Astrocyte of the cerebellum (primary cell): ENCODE data around the gene TRIM44.

Source experiments
- DNase-seq: peaks from one replicate; pipeline ENCODE4 v3.0.0-alpha.2; 2011; ENCODE audit warnings: low read depth
- H3K4me3 ChIP-seq: 2 replicates; pipeline ENCODE4 v1.5.1; 2011; ENCODE audit warnings: mild to moderate bottlenecking, low read depth, low read length, moderate library complexity
- in situ Hi-C: cut with HindIII; loops from 2 replicates; pipeline ENCODE4 v1.10.0; 2017; ENCODE audit warnings: low sequenced_read_pairs
- TF ChIP-seq, protein P1 (sequence below): IDR thresholded peaks from 2 replicates; pipeline ENCODE4 v1.5.1; 2012; ENCODE audit warnings: low read length, low read depth, moderate library complexity, mild to moderate bottlenecking; ENCODE audit errors: missing control alignments

Gene TRIM44

DNA sequence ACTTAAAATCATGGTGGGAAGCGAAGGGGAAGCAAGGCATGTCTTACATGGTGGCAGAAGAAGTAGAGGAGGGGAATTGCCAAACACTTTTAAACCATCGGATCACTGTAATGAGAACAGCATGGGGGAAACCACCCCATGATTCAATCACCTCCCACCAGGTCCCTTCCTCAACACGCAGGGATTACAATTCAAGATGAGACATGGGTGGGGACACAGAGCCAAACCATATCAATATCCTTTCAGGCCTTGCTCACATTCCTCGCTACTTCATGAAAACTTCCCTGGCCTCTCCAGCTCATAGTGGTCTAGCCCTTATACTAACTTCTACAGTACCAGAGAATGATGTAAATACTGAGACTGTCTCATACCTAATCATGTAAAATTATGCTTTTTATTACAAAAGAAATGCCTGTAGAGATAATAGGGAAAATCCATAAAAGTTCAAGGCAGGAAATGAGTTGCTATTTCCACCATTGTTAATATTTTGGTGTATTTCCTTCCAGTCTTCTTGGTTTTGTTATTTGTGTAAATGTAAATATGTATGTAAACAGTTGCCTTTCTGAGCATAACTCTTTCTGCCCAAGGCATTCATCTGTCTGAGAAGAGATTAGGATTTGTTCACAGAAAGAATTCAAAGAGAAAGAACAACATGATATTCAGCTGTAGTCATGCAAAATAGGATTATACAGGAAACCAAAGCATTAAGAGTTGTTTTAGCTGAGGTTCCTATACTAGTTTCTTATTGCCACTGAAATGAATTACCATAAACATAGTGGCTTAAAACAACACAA lies 177.0 kb downstream of the TRIM44 start:
- TF ChIP-seq, protein P1, sequence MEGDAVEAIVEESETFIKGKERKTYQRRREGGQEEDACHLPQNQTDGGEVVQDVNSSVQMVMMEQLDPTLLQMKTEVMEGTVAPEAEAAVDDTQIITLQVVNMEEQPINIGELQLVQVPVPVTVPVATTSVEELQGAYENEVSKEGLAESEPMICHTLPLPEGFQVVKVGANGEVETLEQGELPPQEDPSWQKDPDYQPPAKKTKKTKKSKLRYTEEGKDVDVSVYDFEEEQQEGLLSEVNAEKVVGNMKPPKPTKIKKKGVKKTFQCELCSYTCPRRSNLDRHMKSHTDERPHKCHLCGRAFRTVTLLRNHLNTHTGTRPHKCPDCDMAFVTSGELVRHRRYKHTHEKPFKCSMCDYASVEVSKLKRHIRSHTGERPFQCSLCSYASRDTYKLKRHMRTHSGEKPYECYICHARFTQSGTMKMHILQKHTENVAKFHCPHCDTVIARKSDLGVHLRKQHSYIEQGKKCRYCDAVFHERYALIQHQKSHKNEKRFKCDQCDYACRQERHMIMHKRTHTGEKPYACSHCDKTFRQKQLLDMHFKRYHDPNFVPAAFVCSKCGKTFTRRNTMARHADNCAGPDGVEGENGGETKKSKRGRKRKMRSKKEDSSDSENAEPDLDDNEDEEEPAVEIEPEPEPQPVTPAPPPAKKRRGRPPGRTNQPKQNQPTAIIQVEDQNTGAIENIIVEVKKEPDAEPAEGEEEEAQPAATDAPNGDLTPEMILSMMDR = no peak
- H3K4me3 ChIP-seq = no peak overlapping the region
- no peak for DNase-seq
- in situ Hi-C loops = no loop called here

- H3K4me3 ChIP-seq = no peak overlapping the region
- TF ChIP-seq, protein P1 = no peak
- in situ Hi-C loops = no loop called here
- DNase-seq = no peak
Observed at GRCh38 chr11:35841733-35842132, 179.2 kb downstream of the TRIM44 start.

GRCh38 chr11:35842958-35843357 lies 180.4 kb downstream of the TRIM44 start:
- TF ChIP-seq, protein P1 = no peak
- no peak overlapping the region for H3K4me3 ChIP-seq
- DNase-seq = no peak
- in situ Hi-C loops = no loop called here

- in situ Hi-C loops = no loop called here
- DNase-seq = no peak
- TF ChIP-seq, protein P1 = no peak
- H3K4me3 ChIP-seq = no peak overlapping the region
Observed at GRCh38 chr11:35844579-35844978, 182.0 kb downstream of the TRIM44 start.

GRCh38 chr11:35845860-35846259 lies 183.3 kb downstream of the TRIM44 start:
- no peak overlapping the region for H3K4me3 ChIP-seq
- DNase-seq = no peak
- TF ChIP-seq, protein P1 = no peak
- in situ Hi-C loops = no loop called here

- TF ChIP-seq, protein P1 = no peak
- in situ Hi-C loops = no loop called here
- DNase-seq = no peak
- no peak overlapping the region for H3K4me3 ChIP-seq
Observed at GRCh38 chr11:35846874-35847273, 184.3 kb downstream of the TRIM44 start.
